Ureter (tissue), 1 donor: Measurements from ENCODE around the gene SOWAHC. TPM values are rescaled to one million over a fixed set of nuclear protein-coding genes. Genes with fewer than 3 reads are reported as not detected.

ENCODE experiments used
- DNase-seq: peaks from one replicate; pipeline ENCODE4 v3.0.0-alpha.2; 2020; ENCODE audit warnings: low spot score
- total RNA-seq: library from RNA; stranded (reverse); gene quantifications from one replicate; pipeline ENCODE4 v1.2.4, GENCODE V29; 2023
- donor health status: DM: yes; HTN: yes; CAD: no.

The SOWAHC gene
- total RNA-seq, 1 donor from 2014 or later: 19.6 TPM

GRCh38 chr2:109647636-109648035 is 33.5 kb downstream of the SOWAHC start:
- DNase-seq: no peak

- no peak for DNase-seq
Observed at GRCh38 chr2:109648041-109648527, 33.9 kb downstream of the SOWAHC start.

- DNase-seq: no peak
Observed at GRCh38 chr2:109649736-109650695, 35.9 kb downstream of the SOWAHC start.

DNA sequence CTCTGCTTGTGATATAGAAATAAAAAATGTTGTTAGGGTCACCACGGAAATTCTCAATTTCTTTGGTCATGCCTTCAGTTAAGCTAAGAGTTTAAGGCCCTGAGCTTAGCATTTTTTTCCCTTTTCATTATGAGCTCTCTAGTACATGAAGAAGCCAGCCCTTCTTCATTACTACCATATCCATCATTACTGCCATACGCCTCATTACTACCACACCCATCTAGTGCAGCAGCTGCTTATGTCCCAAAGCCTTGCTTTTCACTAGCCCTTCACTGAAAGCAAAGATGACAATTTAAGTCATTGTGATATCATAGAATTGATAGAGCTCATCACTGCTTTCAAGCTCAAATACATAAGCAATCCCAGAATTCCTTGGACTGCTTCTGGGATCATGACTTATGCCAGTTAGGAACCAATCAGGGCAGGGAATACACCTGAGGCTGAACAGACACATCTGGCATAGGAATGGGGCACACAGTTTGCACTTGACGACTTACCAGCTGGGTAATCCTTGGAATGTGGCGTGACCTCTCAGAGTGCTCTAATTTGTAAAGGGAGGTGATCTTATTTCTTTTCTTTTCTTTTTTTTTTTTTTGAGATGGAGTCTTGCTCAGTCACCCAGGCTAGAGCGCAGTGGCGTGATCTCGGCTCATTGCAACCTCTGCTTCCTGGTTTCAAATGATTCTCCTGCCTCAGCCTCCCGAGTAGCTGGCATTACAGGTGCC is 40.3 kb downstream of the SOWAHC start:
- DNase-seq: no peak

DNA sequence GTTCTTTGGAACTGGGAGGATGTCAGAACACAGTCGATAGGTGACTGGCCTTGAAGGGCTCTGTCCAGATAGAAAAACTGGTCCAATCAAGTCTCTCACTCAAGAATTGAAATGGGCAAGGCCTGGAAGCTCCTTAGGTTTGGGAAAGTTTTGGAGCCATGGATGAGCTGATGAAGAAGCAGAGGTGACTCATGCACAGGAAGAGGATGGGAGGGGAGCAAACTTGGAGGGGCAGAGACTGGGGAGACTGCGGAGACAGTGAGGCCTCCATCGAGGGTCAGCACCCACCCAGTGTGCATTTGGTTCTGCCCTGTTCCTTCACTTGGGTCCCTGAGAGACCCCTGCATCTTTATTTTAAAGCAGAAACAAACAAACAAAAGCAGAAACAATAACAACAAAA is 41.1 kb downstream of the SOWAHC start:
- DNase-seq: no peak

- DNase-seq: no peak
Observed at GRCh38 chr2:109659396-109660045, 45.4 kb downstream of the SOWAHC start.

- no peak for DNase-seq
Observed at GRCh38 chr2:109660046-109660860, 46.1 kb downstream of the SOWAHC start.

DNA sequence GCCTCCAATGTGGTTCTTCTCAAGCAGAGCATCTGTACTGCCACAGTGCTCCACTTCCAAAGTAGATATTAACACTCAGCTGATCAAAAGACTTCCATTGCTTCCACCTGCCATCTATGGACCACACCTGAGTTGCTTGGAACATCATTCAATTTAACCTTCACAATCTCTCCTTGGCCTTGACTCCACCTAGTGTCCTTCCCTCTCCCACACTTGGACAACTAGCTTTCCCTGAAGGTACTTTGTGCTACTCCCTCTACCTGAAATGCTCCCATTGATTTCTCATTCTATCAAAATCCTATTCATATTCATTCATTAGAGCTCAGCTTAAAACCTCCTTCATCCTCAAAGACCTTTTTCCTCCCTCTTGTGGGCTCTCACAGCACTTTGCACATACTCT is 48.7 kb downstream of the SOWAHC start:
- DNase-seq: no peak

DNA sequence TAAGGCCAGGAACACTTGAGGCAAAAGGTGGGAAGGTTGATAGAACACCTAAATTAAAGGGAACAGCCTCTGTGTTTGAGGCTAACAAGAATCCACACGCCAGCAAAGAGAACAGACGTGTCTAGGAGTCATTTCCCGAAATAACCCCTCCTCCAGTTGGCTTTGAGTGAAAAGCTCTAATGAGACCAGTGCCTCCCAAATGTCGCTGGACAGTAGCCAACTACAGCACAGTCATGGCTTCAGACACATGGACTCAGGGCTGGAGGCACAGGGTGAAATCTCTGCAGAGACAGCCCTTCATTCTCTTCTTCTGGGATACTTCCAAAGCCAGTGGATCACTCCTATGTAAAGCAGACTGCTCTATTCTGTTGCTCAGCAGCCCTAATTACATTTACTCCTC is 49.6 kb downstream of the SOWAHC start:
- peak; percentile 75 for DNase-seq

GRCh38 chr2:109666466-109666865 is 52.3 kb downstream of the SOWAHC start:
- DNase-seq: no peak

Other genes with a start within 250 kb of the SOWAHC start
- 91.7 TPM for gene SEPTIN10, start 398 bp upstream of the SOWAHC start, total RNA-seq
- gene RGPD5, start 179.9 kb downstream of the SOWAHC start, total RNA-seq: 68.3 TPM